Tibial nerve (tissue), 4 donors: Measurements from ENCODE around the gene NCAN.

Source experiments
- CTCF ChIP-seq, 5 experiments: fragments of 200-600 bp in 3 of 5; fragments of 450-650 bp in 2 of 5; sonication (generic) in 3 of 5; IDR thresholded peaks; one replicate each; pipeline ENCODE4 v1.5.1; 2016 to 2019; ENCODE audit warnings: antibody characterized with exemption in 5 of 5, mild to moderate bottlenecking in 3 of 5, moderate library complexity in 2 of 5
- EP300 ChIP-seq, 2 donors: sonication (generic); formaldehyde crosslinking; IDR thresholded peaks; one replicate each; pipeline ENCODE4 v1.6.1; 2017; ENCODE audit warnings: antibody characterized with exemption in 2 of 2, mild to moderate bottlenecking in 1 of 2
- POLR2A ChIP-seq, 2 donors: fragments of 450-650 bp; IDR thresholded peaks; one replicate each; pipeline ENCODE4 v1.6.1; 2017; ENCODE audit warnings: antibody characterized with exemption in 2 of 2, mild to moderate bottlenecking in 2 of 2, moderate library complexity in 2 of 2

- TF ChIP-seq POLR2A (IDR thresholded peaks at IDR 0.05), result no peak
- TF ChIP-seq CTCF (IDR thresholded peaks at IDR 0.05), result no peak
- TF ChIP-seq EP300 (IDR thresholded peaks at IDR 0.05), result no peak
These were observed 5.3 kb downstream of the NCAN start for GRCh38 chr19:19217099-19217498.
